Panc1 (cell line): ENCODE results near the gene GID8.

Experiments
- CTCF ChIP-seq: fragments of 450-650 bp; IDR thresholded peaks from 2 replicates; pipeline ENCODE4 v1.5.1; 2017; ENCODE audit warnings: mild to moderate bottlenecking
- POLR2AphosphoS5 ChIP-seq: IDR thresholded peaks from 2 replicates; pipeline ENCODE4 v1.6.1; 2012; ENCODE audit warnings: mild to moderate bottlenecking, low read depth, low read length, moderate library complexity
- SIN3A ChIP-seq: IDR thresholded peaks from 2 replicates; pipeline ENCODE4 v1.6.1; 2012; ENCODE audit warnings: low read depth, mild to moderate bottlenecking, low read length, moderate library complexity, borderline replicate concordance; ENCODE audit not compliant: insufficient read depth
- TCF7L2 ChIP-seq: IDR thresholded peaks from 2 replicates; pipeline ENCODE4 v1.6.1; 2011; ENCODE audit warnings: mild to moderate bottlenecking, low read depth, low read length, inconsistent platforms
- TF ChIP-seq, protein P1 (sequence below), 2 experiments: IDR thresholded peaks; 2 replicates each; pipeline ENCODE4 v1.6.1; 2011 to 2012; ENCODE audit warnings: low read depth in 2 of 2, control low read depth in 1 of 2, low read length in 1 of 2, mild to moderate bottlenecking in 1 of 2, moderate library complexity in 1 of 2; ENCODE audit not compliant: insufficient read depth in 1 of 2

- peak; percentile 93 for TF ChIP-seq CTCF
- no peak; the same call in 1 of the 2 replicates for TF ChIP-seq POLR2AphosphoS5
- TF ChIP-seq, protein P1, sequence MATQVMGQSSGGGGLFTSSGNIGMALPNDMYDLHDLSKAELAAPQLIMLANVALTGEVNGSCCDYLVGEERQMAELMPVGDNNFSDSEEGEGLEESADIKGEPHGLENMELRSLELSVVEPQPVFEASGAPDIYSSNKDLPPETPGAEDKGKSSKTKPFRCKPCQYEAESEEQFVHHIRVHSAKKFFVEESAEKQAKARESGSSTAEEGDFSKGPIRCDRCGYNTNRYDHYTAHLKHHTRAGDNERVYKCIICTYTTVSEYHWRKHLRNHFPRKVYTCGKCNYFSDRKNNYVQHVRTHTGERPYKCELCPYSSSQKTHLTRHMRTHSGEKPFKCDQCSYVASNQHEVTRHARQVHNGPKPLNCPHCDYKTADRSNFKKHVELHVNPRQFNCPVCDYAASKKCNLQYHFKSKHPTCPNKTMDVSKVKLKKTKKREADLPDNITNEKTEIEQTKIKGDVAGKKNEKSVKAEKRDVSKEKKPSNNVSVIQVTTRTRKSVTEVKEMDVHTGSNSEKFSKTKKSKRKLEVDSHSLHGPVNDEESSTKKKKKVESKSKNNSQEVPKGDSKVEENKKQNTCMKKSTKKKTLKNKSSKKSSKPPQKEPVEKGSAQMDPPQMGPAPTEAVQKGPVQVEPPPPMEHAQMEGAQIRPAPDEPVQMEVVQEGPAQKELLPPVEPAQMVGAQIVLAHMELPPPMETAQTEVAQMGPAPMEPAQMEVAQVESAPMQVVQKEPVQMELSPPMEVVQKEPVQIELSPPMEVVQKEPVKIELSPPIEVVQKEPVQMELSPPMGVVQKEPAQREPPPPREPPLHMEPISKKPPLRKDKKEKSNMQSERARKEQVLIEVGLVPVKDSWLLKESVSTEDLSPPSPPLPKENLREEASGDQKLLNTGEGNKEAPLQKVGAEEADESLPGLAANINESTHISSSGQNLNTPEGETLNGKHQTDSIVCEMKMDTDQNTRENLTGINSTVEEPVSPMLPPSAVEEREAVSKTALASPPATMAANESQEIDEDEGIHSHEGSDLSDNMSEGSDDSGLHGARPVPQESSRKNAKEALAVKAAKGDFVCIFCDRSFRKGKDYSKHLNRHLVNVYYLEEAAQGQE (IDR thresholded peaks at IDR 0.05; ENCODE audit: insufficient read depth in 1 of 2, low read depth in 2 of 2, low read length in 1 of 2) = no peak
- no peak for TF ChIP-seq TCF7L2
- TF ChIP-seq SIN3A = no peak
These were observed 37.8 kb upstream of the GID8 start for GRCh38 chr20:62900052-62900691.
